OCI-LY7 (cell line): ENCODE measurements around the gene SLC39A7. TPM values are rescaled to one million over a fixed set of nuclear protein-coding genes. Genes with fewer than 3 reads are reported as not detected.
"Not testable (repeated sequence)": the region's sequence is repeated elsewhere in the genome, so short reads cannot be mapped to it uniquely, and the experiment has no call there.

Source experiments
- BruUV-seq: library from RNA; stranded (reverse); fragments of 400-500 nt; replicated peaks from 2 replicates; lab custom pipeline; 2021; lab: Mats Ljungman, UMichigan
- CTCF ChIA-PET: fragments of 300-600 bp; sonication (Branson Sonifier 250); formaldehyde crosslinking; loops from one replicate; lab custom pipeline; 2022; ENCODE audit warnings: antibody characterized with exemption; ENCODE audit not compliant: unreplicated experiment; lab: Charles Lee
- POLR2A ChIA-PET: fragments of 300-600 bp; sonication (Branson Sonifier 250); formaldehyde crosslinking; loops from one replicate; lab custom pipeline; 2022; ENCODE audit warnings: antibody characterized with exemption; lab: Charles Lee
- DNase-seq: peaks from one replicate; pipeline ENCODE4 v3.0.0-alpha.2; 2015; ENCODE audit warnings: low spot score
- H2AFZ ChIP-seq: fragments of 200-600 bp; sonication (generic), shearing (Covaris generic); 2 replicates; pipeline ENCODE4 v1.6.1; 2014; ENCODE audit warnings: mild to moderate bottlenecking, antibody characterized with exemption, low read length, moderate library complexity
- H3K27ac ChIP-seq: fragments of 200-600 bp; sonication (generic); 2 replicates; pipeline ENCODE4 v1.5.1; 2014; ENCODE audit warnings: mixed run types, low read depth, mild to moderate bottlenecking, moderate library complexity, low read length, inconsistent platforms; ENCODE audit not compliant: poor library complexity, severe bottlenecking
- H3K36me3 ChIP-seq: fragments of 200-600 bp; sonication (generic); 2 replicates; pipeline ENCODE4 v1.6.1; 2014; ENCODE audit warnings: mild to moderate bottlenecking, antibody characterized with exemption, low read length, moderate library complexity, mixed read lengths; ENCODE audit not compliant: insufficient read depth
- H3K4me1 ChIP-seq: fragments of 200-600 bp; sonication (generic); 2 replicates; pipeline ENCODE4 v1.5.1; 2014; ENCODE audit warnings: mild to moderate bottlenecking, low read length; ENCODE audit not compliant: insufficient read depth, poor library complexity, severe bottlenecking
- H3K4me2 ChIP-seq: fragments of 200-600 bp; sonication (generic); 2 replicates; pipeline ENCODE4 v1.6.1; 2014; ENCODE audit warnings: mild to moderate bottlenecking, low read length
- H3K4me3 ChIP-seq: fragments of 200-600 bp; sonication (generic); 2 replicates; pipeline ENCODE4 v1.5.1; 2014; ENCODE audit warnings: mild to moderate bottlenecking, low read depth, low read length; ENCODE audit not compliant: poor library complexity, severe bottlenecking
- H3K79me2 ChIP-seq: fragments of 200-600 bp; sonication (generic); 2 replicates; pipeline ENCODE4 v1.6.1; 2016; ENCODE audit warnings: low read depth, mild to moderate bottlenecking, low read length, moderate library complexity, mixed read lengths; ENCODE audit not compliant: insufficient read depth
- H3K9me2 ChIP-seq: fragments of 200-600 bp; sonication (generic); 2 replicates; pipeline ENCODE4 v1.6.1; 2016; ENCODE audit warnings: mild to moderate bottlenecking, low read length, mixed read lengths; ENCODE audit not compliant: insufficient read depth
- H3K9me3 ChIP-seq: fragments of 200-600 bp; sonication (generic); 2 replicates; pipeline ENCODE4 v1.6.1; 2014; ENCODE audit warnings: mild to moderate bottlenecking, mixed run types, low read length, mixed read lengths
- H4K20me1 ChIP-seq: fragments of 200-600 bp; sonication (generic); 2 replicates; pipeline ENCODE4 v1.6.1; 2014; ENCODE audit warnings: mild to moderate bottlenecking, antibody characterized with exemption, low read length, moderate library complexity, mixed read lengths; ENCODE audit not compliant: insufficient read depth
- EZH2phosphoT487 ChIP-seq: fragments of 200-600 bp; sonication (generic); IDR thresholded peaks from 2 replicates; pipeline ENCODE4 v1.6.1; 2018; ENCODE audit warnings: low read depth, borderline replicate concordance, mild to moderate bottlenecking, mixed run types, antibody characterized with exemption, low read length, moderate library complexity, mixed read lengths
- intact Hi-C: fragments of 100-400 bp; cut with micrococcal nuclease; formaldehyde crosslinking; loops from one replicate; pipeline ENCODE4 v1.10.0; 2022; ENCODE audit not compliant: unreplicated experiment
- total RNA-seq, 2 experiments: library from RNA; depleted of rRNA in 1 of 2; stranded (reverse); fragments of >200 nt in 1 of 2; shearing (Covaris generic) in 1 of 2; gene quantifications; 2 replicates each; pipeline ENCODE4 v1.2.3, GENCODE V29; 2014 to 2022
- TF ChIP-seq, protein P1 (sequence below): fragments of 200-600 bp; sonication (generic); conservative IDR thresholded peaks from 2 replicates; pipeline ENCODE4 v1.5.1; 2014; ENCODE audit warnings: mild to moderate bottlenecking, antibody characterized with exemption, low read length, moderate library complexity, mixed read lengths

SLC39A7 gene
- total RNA-seq, 2 experiments from 2014 or later: 22.9 to 53.2 TPM

DNA sequence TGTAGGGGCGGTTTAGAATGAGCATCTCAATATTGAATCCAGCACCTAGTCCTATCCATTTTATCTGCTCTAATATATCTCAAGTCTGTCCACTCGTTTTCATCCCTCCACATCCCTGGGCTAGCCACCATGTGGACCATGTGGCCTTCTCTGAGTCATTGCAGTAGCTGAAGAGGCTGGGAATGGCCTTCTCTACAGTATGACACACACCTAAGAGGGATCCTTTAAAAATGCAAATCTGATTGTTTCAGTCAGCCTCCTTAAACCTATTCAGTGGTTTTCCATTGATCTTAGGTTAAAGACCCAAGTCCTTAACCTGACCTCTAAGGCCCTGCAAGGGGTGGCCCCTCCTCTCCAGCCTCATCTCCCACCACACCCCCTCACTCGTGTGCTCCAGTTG is 17.0 kb downstream of the SLC39A7 start:
- TF ChIP-seq, protein P1, sequence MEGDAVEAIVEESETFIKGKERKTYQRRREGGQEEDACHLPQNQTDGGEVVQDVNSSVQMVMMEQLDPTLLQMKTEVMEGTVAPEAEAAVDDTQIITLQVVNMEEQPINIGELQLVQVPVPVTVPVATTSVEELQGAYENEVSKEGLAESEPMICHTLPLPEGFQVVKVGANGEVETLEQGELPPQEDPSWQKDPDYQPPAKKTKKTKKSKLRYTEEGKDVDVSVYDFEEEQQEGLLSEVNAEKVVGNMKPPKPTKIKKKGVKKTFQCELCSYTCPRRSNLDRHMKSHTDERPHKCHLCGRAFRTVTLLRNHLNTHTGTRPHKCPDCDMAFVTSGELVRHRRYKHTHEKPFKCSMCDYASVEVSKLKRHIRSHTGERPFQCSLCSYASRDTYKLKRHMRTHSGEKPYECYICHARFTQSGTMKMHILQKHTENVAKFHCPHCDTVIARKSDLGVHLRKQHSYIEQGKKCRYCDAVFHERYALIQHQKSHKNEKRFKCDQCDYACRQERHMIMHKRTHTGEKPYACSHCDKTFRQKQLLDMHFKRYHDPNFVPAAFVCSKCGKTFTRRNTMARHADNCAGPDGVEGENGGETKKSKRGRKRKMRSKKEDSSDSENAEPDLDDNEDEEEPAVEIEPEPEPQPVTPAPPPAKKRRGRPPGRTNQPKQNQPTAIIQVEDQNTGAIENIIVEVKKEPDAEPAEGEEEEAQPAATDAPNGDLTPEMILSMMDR: no peak
- TF ChIP-seq EZH2phosphoT487: no peak
- peaks cover 10% of the 10 kb centered on the region for H3K4me1 ChIP-seq
- no peaks in the 10 kb centered on the region for H3K9me3 ChIP-seq
- H3K4me3 ChIP-seq: no peak overlapping the region
- intact Hi-C loops: no loop called here
- no peak overlapping the region for H3K27ac ChIP-seq
- BruUV-seq: no TSS peak
- CTCF ChIA-PET: no interaction called here
- POLR2A ChIA-PET: interaction anchor here (0.8 kb wide), 1 partner anchor 54 kb away, joined by 3 read pairs; the partner anchor contains the start of genes RPS18 and VPS52
- H2AFZ ChIP-seq: no peak overlapping the region
- no peaks in the 10 kb centered on the region for H4K20me1 ChIP-seq
- DNase-seq: no peak
- no peak overlapping the region for H3K4me2 ChIP-seq
- no peaks in the 10 kb centered on the region for H3K36me3 ChIP-seq
- H3K9me2 ChIP-seq: no peaks in the 10 kb centered on the region
- H3K79me2 ChIP-seq: no peaks in the 10 kb centered on the region

DNA sequence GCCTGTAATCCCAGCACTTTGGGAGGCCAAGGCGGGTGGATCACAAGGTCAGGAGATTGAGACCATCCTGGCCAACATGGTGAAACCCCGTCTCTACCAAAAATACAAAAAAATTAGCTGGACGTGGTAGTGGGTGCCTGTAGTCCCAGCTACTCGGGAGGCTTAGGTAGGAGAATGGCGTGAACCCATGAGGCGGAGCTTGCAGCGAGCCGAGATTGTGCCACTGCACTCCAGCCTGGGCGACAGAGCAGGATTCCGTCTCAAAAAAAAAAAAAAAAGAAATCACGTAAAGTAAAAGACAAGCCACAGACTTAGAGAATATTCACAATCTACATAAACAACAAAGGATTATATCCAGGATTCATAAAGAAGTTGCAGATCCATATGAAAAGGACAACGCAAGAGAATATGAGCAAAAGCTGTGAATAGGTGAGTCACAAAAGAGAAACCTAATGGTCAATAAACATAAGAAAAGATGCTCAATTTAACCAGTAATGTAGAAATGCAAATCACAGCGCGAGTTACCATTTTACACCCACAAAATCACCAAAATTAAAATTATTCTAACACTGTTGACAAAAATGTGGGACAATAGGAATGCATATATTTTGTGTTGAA is 25.9 kb downstream of the SLC39A7 start:
- H2AFZ ChIP-seq: not testable (repeated sequence)
- POLR2A ChIA-PET: interaction anchor here (1.5 kb wide), 1 partner anchor 18 kb away, joined by 3 read pairs; no protein-coding TSS in a partner anchor

GRCh38 chr6:33235221-33235634 is 34.6 kb downstream of the SLC39A7 start:
- BruUV-seq: no TSS peak
- Histone ChIP-seq H3K9me2 (no peaks in the 10 kb centered on the region), H3K4me1 (no peaks in the 10 kb centered on the region), H3K36me3 (no peaks in the 10 kb centered on the region), H3K9me3 (no peaks in the 10 kb centered on the region), H3K4me3 (no peak overlapping the region), H3K79me2 (no peaks in the 10 kb centered on the region), H4K20me1 (no peaks in the 10 kb centered on the region), H3K4me2 (no peak overlapping the region), H2AFZ (no peak overlapping the region), H3K27ac (no peak overlapping the region)
- intact Hi-C loops: no loop called here
- TF ChIP-seq EZH2phosphoT487: no peak
- TF ChIP-seq, protein P1: no peak
- no peak for DNase-seq
- CTCF ChIA-PET: interaction anchor here (0.9 kb wide), 1 partner anchor 13 kb away, joined by 6 read pairs; no protein-coding TSS in a partner anchor
- POLR2A ChIA-PET: interaction anchor here (0.6 to 0.7 kb wide), 2 partner anchors 383 to 804 kb away, joined by 4 read pairs; no protein-coding TSS in a partner anchor

More for the DNA sequence above, 25.9 kb downstream of the SLC39A7 start:
- BruUV-seq, H3K9me3 ChIP-seq, CTCF ChIA-PET, H3K36me3 ChIP-seq, H3K27ac ChIP-seq, H3K4me2 ChIP-seq, H4K20me1 ChIP-seq, DNase-seq, H3K79me2 ChIP-seq, H3K4me3 ChIP-seq, H3K4me1 ChIP-seq, intact Hi-C loops, H3K9me2 ChIP-seq: not testable (repeated sequence)
